ENCODE results near the gene DZIP1.

Gene DZIP1

DNA sequence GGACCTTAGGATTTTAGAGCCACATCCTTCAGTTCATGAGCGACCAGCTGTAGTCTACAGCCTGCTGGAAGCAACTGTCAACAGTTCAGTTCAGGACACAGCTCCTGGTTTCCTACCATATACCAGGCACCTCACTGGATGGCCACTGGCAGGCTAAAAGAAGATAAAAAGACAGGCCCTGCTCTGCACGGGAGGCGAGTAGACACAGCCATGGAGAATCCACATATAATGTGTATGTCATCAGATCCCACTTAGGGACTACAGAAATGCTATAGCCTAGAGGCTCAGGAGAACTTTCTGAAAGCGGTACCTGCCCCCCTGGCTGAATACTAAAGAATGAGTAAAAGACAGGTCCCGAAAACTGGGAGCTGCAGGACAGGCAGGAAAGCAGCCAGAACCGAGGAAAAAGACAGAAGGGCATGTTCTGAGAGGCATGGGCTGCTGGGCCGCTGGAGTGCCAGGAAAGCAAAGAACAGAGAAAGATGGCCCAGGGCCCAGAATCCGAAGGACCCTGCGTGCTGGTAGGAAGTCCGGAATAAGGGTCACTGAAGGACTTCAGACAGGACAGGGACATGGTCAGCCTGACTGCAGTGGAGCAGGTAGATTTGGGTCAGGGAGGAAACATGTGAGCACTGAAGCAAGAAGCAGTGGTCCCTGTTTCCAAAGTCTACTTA is 23.5 kb downstream of the DZIP1 start:
- no peak overlapping the region for H3K9ac ChIP-seq (ENCODE audit: low read length)
- H3K4me2 ChIP-seq (ENCODE audit: low read length): no peak overlapping the region
- peaks cover 11% of the 10 kb centered on the region for H3K4me1 ChIP-seq (ENCODE audit: low read length)
- TF ChIP-seq, protein P1, sequence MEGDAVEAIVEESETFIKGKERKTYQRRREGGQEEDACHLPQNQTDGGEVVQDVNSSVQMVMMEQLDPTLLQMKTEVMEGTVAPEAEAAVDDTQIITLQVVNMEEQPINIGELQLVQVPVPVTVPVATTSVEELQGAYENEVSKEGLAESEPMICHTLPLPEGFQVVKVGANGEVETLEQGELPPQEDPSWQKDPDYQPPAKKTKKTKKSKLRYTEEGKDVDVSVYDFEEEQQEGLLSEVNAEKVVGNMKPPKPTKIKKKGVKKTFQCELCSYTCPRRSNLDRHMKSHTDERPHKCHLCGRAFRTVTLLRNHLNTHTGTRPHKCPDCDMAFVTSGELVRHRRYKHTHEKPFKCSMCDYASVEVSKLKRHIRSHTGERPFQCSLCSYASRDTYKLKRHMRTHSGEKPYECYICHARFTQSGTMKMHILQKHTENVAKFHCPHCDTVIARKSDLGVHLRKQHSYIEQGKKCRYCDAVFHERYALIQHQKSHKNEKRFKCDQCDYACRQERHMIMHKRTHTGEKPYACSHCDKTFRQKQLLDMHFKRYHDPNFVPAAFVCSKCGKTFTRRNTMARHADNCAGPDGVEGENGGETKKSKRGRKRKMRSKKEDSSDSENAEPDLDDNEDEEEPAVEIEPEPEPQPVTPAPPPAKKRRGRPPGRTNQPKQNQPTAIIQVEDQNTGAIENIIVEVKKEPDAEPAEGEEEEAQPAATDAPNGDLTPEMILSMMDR (IDR thresholded peaks at IDR 0.05; ENCODE audit: low read depth, low read length): no peak
- TF ChIP-seq EZH2phosphoT487 (IDR thresholded peaks at IDR 0.05; ENCODE audit: low read depth): no peak
- H3K27ac ChIP-seq (ENCODE audit: low read length): no peak overlapping the region
- H3K27me3 ChIP-seq (ENCODE audit: low read depth, low read length): no peaks in the 10 kb centered on the region
- H3K36me3 ChIP-seq (replicated peaks; ENCODE audit: low read depth, low read length): no peaks in the 10 kb centered on the region
- no peaks in the 10 kb centered on the region for H4K20me1 ChIP-seq (ENCODE audit: insufficient read depth, low read length)
- no peak overlapping the region for H3K4me3 ChIP-seq (ENCODE audit: low read length)
- no peaks in the 10 kb centered on the region for H3K9me3 ChIP-seq (ENCODE audit: insufficient read depth, low read length)
- no peaks in the 10 kb centered on the region for H3K79me2 ChIP-seq (ENCODE audit: low read length)
- H2AFZ ChIP-seq (ENCODE audit: low read depth, low read length): no peak overlapping the region

DNA sequence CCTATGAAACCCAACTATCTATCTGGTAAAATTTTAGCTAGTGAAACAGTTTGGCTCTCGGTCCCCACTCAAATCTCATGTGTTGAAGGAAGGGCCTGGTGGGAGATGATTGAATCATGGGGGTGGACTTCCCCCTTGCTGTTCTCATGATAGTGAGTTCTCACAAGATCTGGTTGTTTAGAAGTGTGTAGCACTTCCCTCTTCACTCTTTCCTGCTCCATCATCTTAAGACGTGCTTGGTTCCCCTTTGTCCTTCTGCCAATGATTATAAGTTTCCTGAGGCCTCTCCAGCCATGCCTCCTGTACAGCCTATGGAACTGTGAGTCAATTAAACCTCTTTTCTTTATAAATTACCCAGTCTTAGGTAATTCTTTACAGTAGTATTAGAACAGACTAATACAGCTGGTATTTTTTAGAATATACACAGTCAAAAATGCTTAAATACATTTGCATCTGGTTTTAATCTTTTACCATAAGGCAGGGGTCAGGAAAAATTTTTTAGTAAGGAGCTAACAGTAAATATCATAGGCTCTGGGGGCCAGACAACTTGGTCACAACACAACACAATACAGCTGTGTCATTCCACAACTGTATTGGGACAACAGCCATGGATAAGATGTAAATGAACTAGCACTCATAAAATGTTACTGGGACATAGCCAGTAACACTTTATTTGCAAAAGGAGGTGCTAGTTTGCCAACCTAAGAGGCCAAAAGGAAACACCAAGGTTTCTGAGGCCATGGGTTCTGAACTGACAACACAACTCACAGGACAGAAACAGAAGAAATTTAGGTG is 24.3 kb downstream of the DZIP1 start:
- no peak overlapping the region for H3K27ac ChIP-seq (ENCODE audit: low read length)
- no peaks in the 10 kb centered on the region for H4K20me1 ChIP-seq (ENCODE audit: insufficient read depth, low read length)

DNA sequence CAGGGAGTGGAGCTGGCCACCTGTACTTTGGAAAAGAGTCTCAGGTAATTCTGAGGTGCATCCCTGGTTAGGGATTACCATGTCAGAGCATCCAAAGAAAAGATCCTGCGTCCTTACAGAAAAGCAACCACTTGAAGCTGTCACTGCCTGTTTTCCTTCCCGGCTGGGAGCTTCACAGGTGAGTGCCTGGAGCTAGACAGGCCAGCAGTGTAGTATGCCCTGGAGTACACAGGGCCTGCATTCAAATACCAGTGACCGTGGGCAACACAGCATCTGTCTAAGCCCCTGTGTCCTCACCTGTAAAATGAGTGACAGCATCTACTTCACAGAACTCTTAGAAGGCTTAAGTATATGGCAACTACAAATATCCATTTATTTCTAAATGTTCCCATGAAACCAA is 29.0 kb downstream of the DZIP1 start:
- H3K79me2 ChIP-seq (ENCODE audit: low read length): no peaks in the 10 kb centered on the region
- TF ChIP-seq, protein P1 (IDR thresholded peaks at IDR 0.05; ENCODE audit: low read depth, low read length): no peak
- H3K9ac ChIP-seq (ENCODE audit: low read length): no peak overlapping the region
- H2AFZ ChIP-seq (ENCODE audit: low read depth, low read length): no peak overlapping the region
- H3K4me2 ChIP-seq (ENCODE audit: low read length): no peak overlapping the region
- H3K4me3 ChIP-seq (ENCODE audit: low read length): no peak overlapping the region
- H4K20me1 ChIP-seq (ENCODE audit: insufficient read depth, low read length): no peaks in the 10 kb centered on the region
- 0 out of 2 replicates have a peak, but pooled peaks cover 3% of the 10 kb centered on the region for H3K27me3 ChIP-seq (ENCODE audit: low read depth, low read length)
- H3K27ac ChIP-seq (ENCODE audit: low read length): no peak overlapping the region
- H3K9me3 ChIP-seq (ENCODE audit: insufficient read depth, low read length): no peaks in the 10 kb centered on the region
- peaks cover 6% of the 10 kb centered on the region for H3K4me1 ChIP-seq (ENCODE audit: low read length)
- H3K36me3 ChIP-seq (replicated peaks; ENCODE audit: low read depth, low read length): no peaks in the 10 kb centered on the region

More for the DNA sequence above, 24.3 kb downstream of the DZIP1 start:
- Histone ChIP-seq H3K4me1 (ENCODE audit: low read length) (peaks cover 11% of the 10 kb centered on the region), H3K4me2 (ENCODE audit: low read length) (no peak overlapping the region), H3K9ac (ENCODE audit: low read length) (no peak overlapping the region), H3K36me3 (replicated peaks; ENCODE audit: low read depth, low read length) (no peaks in the 10 kb centered on the region), H3K4me3 (ENCODE audit: low read length) (no peak overlapping the region), H2AFZ (ENCODE audit: low read depth, low read length) (no peak overlapping the region), H3K79me2 (ENCODE audit: low read length) (no peaks in the 10 kb centered on the region), H3K9me3 (ENCODE audit: insufficient read depth, low read length) (no peaks in the 10 kb centered on the region), H3K27me3 (ENCODE audit: low read depth, low read length) (no peaks in the 10 kb centered on the region)
- TF ChIP-seq, protein P1 (IDR thresholded peaks at IDR 0.05; ENCODE audit: low read depth, low read length): no peak
- no peak for TF ChIP-seq EZH2phosphoT487 (IDR thresholded peaks at IDR 0.05; ENCODE audit: low read depth)

DNA sequence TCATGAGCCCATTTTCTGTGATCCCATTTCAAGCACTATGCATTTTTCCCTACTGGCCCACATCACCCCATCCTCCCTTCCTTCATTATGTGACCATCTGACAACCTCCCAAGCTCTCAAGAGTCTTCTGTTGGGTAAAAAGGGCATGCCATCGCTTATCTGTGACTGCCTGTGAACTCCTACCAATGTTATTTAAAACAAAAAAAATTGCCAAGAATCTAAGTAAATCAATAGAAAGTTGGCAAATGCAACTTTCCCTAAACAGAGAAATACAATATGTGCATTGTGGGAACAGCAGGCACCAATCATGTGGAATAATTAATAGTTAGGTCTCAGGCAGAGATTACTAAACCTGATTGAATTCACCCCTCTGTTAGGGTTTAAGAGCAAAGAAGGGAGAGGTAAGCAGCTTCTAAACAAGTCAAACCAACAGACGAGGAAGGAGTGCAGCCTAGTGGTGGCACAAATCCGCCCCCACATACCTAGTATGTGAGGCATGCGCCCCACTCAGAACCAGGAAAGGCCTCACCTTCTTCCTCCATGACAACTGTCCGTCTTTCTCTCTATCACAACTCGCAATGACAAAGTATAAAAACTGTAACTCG is 29.8 kb downstream of the DZIP1 start:
- H4K20me1 ChIP-seq (ENCODE audit: insufficient read depth, low read length): no peaks in the 10 kb centered on the region
- H3K27me3 ChIP-seq (ENCODE audit: low read depth, low read length): 0 out of 2 replicates have a peak, but pooled peaks cover 4% of the 10 kb centered on the region
- H3K27ac ChIP-seq (ENCODE audit: low read length): no peak overlapping the region
- H3K79me2 ChIP-seq (ENCODE audit: low read length): no peaks in the 10 kb centered on the region
- H3K4me2 ChIP-seq (ENCODE audit: low read length): no peak overlapping the region
- peaks cover 1% of the 10 kb centered on the region for H3K4me1 ChIP-seq (ENCODE audit: low read length)
- H3K36me3 ChIP-seq (replicated peaks; ENCODE audit: low read depth, low read length): no peaks in the 10 kb centered on the region
- TF ChIP-seq, protein P1 (IDR thresholded peaks at IDR 0.05; ENCODE audit: low read depth, low read length): no peak
- TF ChIP-seq EZH2phosphoT487 (IDR thresholded peaks at IDR 0.05; ENCODE audit: low read depth): no peak
- H3K9ac ChIP-seq (ENCODE audit: low read length): no peak overlapping the region
- no peaks in the 10 kb centered on the region for H3K9me3 ChIP-seq (ENCODE audit: insufficient read depth, low read length)
- H3K4me3 ChIP-seq (ENCODE audit: low read length): no peak overlapping the region
- H2AFZ ChIP-seq (ENCODE audit: low read depth, low read length): no peak overlapping the region
